ENCODE results near the gene HNRNPAB.

HNRNPAB gene

DNA sequence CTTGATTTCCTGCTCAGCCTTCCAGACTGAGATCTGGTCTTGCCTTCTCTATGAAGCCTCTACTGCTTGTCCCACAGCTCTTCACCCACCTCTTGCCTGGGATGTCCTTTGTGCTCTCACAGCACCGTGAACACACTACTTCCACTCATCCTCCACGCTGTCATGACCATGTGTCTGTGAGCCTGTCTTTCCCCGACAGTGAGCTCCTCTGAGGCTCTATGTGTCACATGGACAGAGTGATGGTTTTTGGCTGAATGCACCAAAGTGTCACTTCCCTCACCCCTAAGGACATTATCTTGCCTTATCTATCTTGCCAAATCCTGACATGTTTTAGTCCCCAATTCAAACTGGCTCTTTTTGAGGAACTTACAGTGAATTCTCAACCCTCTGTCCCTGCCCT lies 16.9 kb downstream of the HNRNPAB start:
- no peak for TF ChIP-seq YY1 (IDR thresholded peaks at IDR 0.05; ENCODE audit: low read depth)
- no peak for TF ChIP-seq EP300 (IDR thresholded peaks at IDR 0.05; ENCODE audit: borderline replicate concordance)
- TF ChIP-seq, protein P1, sequence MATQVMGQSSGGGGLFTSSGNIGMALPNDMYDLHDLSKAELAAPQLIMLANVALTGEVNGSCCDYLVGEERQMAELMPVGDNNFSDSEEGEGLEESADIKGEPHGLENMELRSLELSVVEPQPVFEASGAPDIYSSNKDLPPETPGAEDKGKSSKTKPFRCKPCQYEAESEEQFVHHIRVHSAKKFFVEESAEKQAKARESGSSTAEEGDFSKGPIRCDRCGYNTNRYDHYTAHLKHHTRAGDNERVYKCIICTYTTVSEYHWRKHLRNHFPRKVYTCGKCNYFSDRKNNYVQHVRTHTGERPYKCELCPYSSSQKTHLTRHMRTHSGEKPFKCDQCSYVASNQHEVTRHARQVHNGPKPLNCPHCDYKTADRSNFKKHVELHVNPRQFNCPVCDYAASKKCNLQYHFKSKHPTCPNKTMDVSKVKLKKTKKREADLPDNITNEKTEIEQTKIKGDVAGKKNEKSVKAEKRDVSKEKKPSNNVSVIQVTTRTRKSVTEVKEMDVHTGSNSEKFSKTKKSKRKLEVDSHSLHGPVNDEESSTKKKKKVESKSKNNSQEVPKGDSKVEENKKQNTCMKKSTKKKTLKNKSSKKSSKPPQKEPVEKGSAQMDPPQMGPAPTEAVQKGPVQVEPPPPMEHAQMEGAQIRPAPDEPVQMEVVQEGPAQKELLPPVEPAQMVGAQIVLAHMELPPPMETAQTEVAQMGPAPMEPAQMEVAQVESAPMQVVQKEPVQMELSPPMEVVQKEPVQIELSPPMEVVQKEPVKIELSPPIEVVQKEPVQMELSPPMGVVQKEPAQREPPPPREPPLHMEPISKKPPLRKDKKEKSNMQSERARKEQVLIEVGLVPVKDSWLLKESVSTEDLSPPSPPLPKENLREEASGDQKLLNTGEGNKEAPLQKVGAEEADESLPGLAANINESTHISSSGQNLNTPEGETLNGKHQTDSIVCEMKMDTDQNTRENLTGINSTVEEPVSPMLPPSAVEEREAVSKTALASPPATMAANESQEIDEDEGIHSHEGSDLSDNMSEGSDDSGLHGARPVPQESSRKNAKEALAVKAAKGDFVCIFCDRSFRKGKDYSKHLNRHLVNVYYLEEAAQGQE (IDR thresholded peaks at IDR 0.05; ENCODE audit: low read depth), result no peak
- TF ChIP-seq CREB1 (IDR thresholded peaks at IDR 0.05; ENCODE audit: low read depth), result no peak
- TF ChIP-seq ZBTB7A (IDR thresholded peaks at IDR 0.05; ENCODE audit: low read depth), result no peak
- TF ChIP-seq NFIC (IDR thresholded peaks at IDR 0.05), result no peak
- no peak for TF ChIP-seq TAF1 (IDR thresholded peaks at IDR 0.05; ENCODE audit: low read depth)

DNA sequence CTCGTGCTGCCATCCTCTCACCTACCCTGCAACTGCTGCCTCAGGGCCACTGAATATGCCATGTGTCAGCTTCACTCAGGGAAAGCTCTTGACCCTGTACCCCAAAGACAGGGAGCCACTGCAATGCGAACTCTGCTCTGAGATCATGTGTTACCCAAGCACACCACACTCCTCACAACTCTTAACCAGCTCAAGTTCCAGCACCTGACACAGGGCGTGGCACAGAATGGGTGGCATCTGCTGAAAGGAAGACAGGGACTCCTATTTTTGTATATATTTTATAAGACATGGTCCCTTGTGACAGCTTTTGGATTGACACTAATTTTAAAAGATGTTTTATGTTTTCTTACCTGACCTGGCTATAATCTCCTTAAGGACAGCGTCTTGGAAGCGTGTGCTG lies 17.5 kb downstream of the HNRNPAB start:
- no peak for TF ChIP-seq RAD21 (IDR thresholded peaks at IDR 0.05; ENCODE audit: low read depth)
- TF ChIP-seq TEAD4 (IDR thresholded peaks at IDR 0.05), result no peak
- TF ChIP-seq, protein P2, sequence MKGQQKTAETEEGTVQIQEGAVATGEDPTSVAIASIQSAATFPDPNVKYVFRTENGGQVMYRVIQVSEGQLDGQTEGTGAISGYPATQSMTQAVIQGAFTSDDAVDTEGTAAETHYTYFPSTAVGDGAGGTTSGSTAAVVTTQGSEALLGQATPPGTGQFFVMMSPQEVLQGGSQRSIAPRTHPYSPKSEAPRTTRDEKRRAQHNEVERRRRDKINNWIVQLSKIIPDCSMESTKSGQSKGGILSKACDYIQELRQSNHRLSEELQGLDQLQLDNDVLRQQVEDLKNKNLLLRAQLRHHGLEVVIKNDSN (IDR thresholded peaks at IDR 0.05), result no peak
- no peak for TF ChIP-seq TCF12 (IDR thresholded peaks at IDR 0.05; ENCODE audit: low read depth)
- no peak for TF ChIP-seq EGR1 (IDR thresholded peaks at IDR 0.05)
- TF ChIP-seq, protein P3, sequence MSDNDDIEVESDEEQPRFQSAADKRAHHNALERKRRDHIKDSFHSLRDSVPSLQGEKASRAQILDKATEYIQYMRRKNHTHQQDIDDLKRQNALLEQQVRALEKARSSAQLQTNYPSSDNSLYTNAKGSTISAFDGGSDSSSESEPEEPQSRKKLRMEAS (IDR thresholded peaks at IDR 0.05), result no peak

DNA sequence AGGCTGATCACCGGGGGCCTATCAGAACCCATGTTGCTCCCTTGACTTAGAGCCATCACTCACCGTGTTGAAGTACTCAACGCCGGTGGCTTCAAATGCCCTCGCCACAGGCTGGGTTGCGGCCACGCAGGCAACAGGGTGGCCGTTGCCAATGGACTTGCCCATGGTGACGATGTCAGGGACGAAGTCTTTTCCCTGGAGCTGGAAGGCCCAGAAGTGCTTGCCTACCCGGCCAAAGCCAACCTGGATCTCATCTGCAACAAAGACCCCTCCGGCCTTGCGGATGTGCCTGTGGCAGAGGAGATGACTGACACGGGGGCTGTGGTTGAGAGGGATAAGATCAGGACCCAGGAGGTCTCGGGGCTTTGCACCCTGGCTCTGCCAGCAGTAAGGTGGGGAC lies 18.0 kb downstream of the HNRNPAB start:
- TF ChIP-seq YY1 (IDR thresholded peaks at IDR 0.05; ENCODE audit: low read depth) (no peak), NFIC (IDR thresholded peaks at IDR 0.05) (no peak), EGR1 (IDR thresholded peaks at IDR 0.05) (no peak), TAF1 (IDR thresholded peaks at IDR 0.05; ENCODE audit: low read depth) (no peak), CREB1 (IDR thresholded peaks at IDR 0.05; ENCODE audit: low read depth) (no peak), CEBPB (IDR thresholded peaks at IDR 0.05) (no peak), TCF12 (IDR thresholded peaks at IDR 0.05; ENCODE audit: low read depth) (no peak), ZBTB7A (IDR thresholded peaks at IDR 0.05; ENCODE audit: low read depth) (no peak), FOXM1 (IDR thresholded peaks at IDR 0.05; ENCODE audit: borderline replicate concordance, low read depth) (no peak), TEAD4 (IDR thresholded peaks at IDR 0.05) (no peak), EP300 (IDR thresholded peaks at IDR 0.05; ENCODE audit: borderline replicate concordance) (no peak), RAD21 (IDR thresholded peaks at IDR 0.05; ENCODE audit: low read depth) (no peak)
- TF ChIP-seq, protein P2 (IDR thresholded peaks at IDR 0.05), result no peak
- TF ChIP-seq, protein P3 (IDR thresholded peaks at IDR 0.05), result no peak
- TF ChIP-seq, protein P1 (IDR thresholded peaks at IDR 0.05; ENCODE audit: low read depth), result no peak

DNA sequence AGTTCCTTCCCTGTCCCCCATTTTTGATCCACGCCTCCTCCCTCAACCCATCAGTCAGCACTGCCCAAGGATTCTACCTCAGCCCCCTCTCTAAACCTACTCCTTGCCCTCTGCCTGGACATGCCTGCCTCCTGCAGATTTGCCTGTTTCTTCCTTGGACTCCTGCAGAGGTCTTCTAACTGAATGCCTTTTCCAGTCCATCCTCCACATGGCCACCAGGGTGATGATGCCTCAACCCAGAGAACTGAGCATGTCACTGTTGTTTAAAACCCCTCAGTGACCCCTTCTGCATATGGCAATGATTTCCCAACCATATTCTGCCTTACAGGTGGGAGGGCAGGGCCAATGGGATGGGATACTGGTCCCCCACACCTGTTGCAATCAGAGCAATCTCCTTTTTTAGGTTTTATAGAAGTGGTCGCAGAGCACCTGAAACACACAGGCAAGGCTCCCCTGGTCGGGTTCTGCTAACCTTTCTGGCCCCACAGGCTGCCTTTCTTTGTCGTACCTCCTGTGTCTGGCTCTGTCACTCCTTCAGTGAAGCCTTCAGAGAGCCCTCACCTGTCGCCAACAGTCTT lies 19.0 kb downstream of the HNRNPAB start:
- no peak for TF ChIP-seq TAF1 (IDR thresholded peaks at IDR 0.05; ENCODE audit: low read depth)
- TF ChIP-seq TCF12 (IDR thresholded peaks at IDR 0.05; ENCODE audit: low read depth), result no peak
- TF ChIP-seq, protein P1 (IDR thresholded peaks at IDR 0.05; ENCODE audit: low read depth), result no peak
- no peak for TF ChIP-seq CREB1 (IDR thresholded peaks at IDR 0.05; ENCODE audit: low read depth)
- TF ChIP-seq, protein P2 (IDR thresholded peaks at IDR 0.05), result no peak
- no peak for TF ChIP-seq ZBTB7A (IDR thresholded peaks at IDR 0.05; ENCODE audit: low read depth)
- no peak for TF ChIP-seq TEAD4 (IDR thresholded peaks at IDR 0.05)

Measured in Ishikawa (cell line).